GM23248 (cell line): ENCODE data around the gene ZBTB42.

Source experiments
- EZH2 ChIP-seq: fragments of 200-600 bp; sonication (generic); IDR thresholded peaks from 2 replicates; pipeline ENCODE4 v1.6.1; 2018; ENCODE audit warnings: antibody characterized with exemption, mild to moderate bottlenecking; ENCODE audit not compliant: insufficient read depth, poor library complexity, severe bottlenecking
- EZH2phosphoT487 ChIP-seq: fragments of 200-600 bp; sonication (generic); IDR thresholded peaks from 2 replicates; pipeline ENCODE4 v1.6.1; 2018; ENCODE audit warnings: antibody characterized with exemption, moderate library complexity, mild to moderate bottlenecking, low read depth; ENCODE audit not compliant: insufficient read depth

- TF ChIP-seq EZH2: no peak
- no peak for TF ChIP-seq EZH2phosphoT487
Measured at GRCh38 chr14:104752735-104753527, 48.0 kb upstream of the ZBTB42 start, which contains the start of gene SIVA1.
